ENCODE data around the gene CASQ2. TPM values are rescaled to one million over a fixed set of nuclear protein-coding genes. Genes with fewer than 3 reads are reported as not detected.

The CASQ2 gene
- total and polyA plus RNA-seq, 2 of the 13 experiments (the other 11 are each of a cell fraction or from before 2014, with no cell fraction given), result not detected

GRCh38 chr1:115677182-115677555, 91.3 kb downstream of the CASQ2 start (continued):
- TF ChIP-seq ZNF232 (CRISPR knock-in tag; IDR thresholded peaks at IDR 0.05; ENCODE audit: borderline replicate concordance) (no peak), ZNF225 (CRISPR knock-in tag; IDR thresholded peaks at IDR 0.05) (no peak)

GRCh38 chr1:115676498-115677181, 91.9 kb downstream of the CASQ2 start:
- Histone ChIP-seq H2AFZ (ENCODE audit: low read length) (no peak overlapping the region), H3K79me2 (ENCODE audit: insufficient read depth, low read length) (no peaks in the 10 kb centered on the region), H3K4me2 (ENCODE audit: low read depth, low read length) (no peak overlapping the region), H3K27ac (ENCODE audit: extremely low read length, insufficient read depth, low read length) (no peak overlapping the region), H3K4me3 (replicated peaks in 1 of 3; ENCODE audit: insufficient read depth in 1 of 3, low read depth in 2 of 3, low read length in 3 of 3) (no peak overlapping the region), H3K4me1 (ENCODE audit: insufficient read depth, low read length) (0 out of 2 replicates have a peak, but pooled peaks cover 1% of the 10 kb centered on the region), H3K9ac (ENCODE audit: insufficient read depth, low read depth, low read length) (no peak overlapping the region), H3K36me3 (replicated peaks in 1 of 2; ENCODE audit: control insufficient read depth in 1 of 2, insufficient read depth in 2 of 2, low read length in 2 of 2) (peaks cover 0 to 8% of the 10 kb centered on the region in 2 experiments; a peak in 3 of 5 replicates), H4K20me1 (ENCODE audit: insufficient read depth, low read length) (no peaks in the 10 kb centered on the region), H3K27me3 (ENCODE audit: control insufficient read depth in 1 of 2, insufficient read depth in 2 of 2, low read length in 2 of 2) (no peaks in the 10 kb centered on the region), H3K9me3 (ENCODE audit: low read length) (no peaks in the 10 kb centered on the region)
- DNase-seq (ENCODE audit: low spot score) (no peak), FAIRE-seq (no peak), ATAC-seq (no peak; the same call in 2 of the 3 replicates)
- POLR2A ChIA-PET, result no interaction called here
- CTCF ChIA-PET (ENCODE audit: low intra/inter-chr PET ratio, low total read pairs), result no interaction called here
- intact Hi-C loops (cut with micrococcal nuclease; ENCODE audit: unreplicated experiment) (no loop called here), in situ Hi-C loops (cut with HindIII; ENCODE audit: extremely low pct_ligation_motif_present, low pct_unique_long_range_greater_than_20kb) (no loop called here)
- WGBS (ENCODE audit: low lambda C conversion rate), result 98% methylated on average over 7 of the region's 7 CpGs
- no TSS peak for BruUV-seq (replicated peaks)
- no peak for TF ChIP-seq ZBTB1 (CRISPR knock-in tag; IDR thresholded peaks at IDR 0.05; ENCODE audit: borderline replicate concordance)
- no peak for TF ChIP-seq ZMAT3 (CRISPR knock-in tag; conservative IDR thresholded peaks at IDR 0.05)
- TF ChIP-seq EP300 (IDR thresholded peaks at IDR 0.05; ENCODE audit: low read depth in 2 of 2, low read length in 2 of 2), result no peak
- no peak for TF ChIP-seq EP300 (CRISPR knock-in tag; IDR thresholded peaks at IDR 0.05; ENCODE audit: borderline replicate concordance)
- no peak for TF ChIP-seq CEBPB (IDR thresholded peaks at IDR 0.05; ENCODE audit: borderline replicate concordance, low read depth, low read length)
- TF ChIP-seq ZNF746 (CRISPR knock-in tag; IDR thresholded peaks at IDR 0.05), result no peak
- no peak for TF ChIP-seq ZNF10 (CRISPR knock-in tag; IDR thresholded peaks at IDR 0.05; ENCODE audit: borderline replicate concordance, low read depth)
- TF ChIP-seq GATAD1 (CRISPR knock-in tag; IDR thresholded peaks at IDR 0.05), result no peak
- no peak for TF ChIP-seq ZNF296 (CRISPR knock-in tag; conservative IDR thresholded peaks at IDR 0.05)
- TF ChIP-seq MTA1 (CRISPR knock-in tag; IDR thresholded peaks at IDR 0.05; ENCODE audit: borderline replicate concordance), result no peak
- no peak for TF ChIP-seq REST (IDR thresholded peaks at IDR 0.05; ENCODE audit: borderline replicate concordance in 1 of 2, low read depth in 1 of 2, low read length in 2 of 2)
- no peak for TF ChIP-seq BATF2 (CRISPR knock-in tag; IDR thresholded peaks at IDR 0.05)
- no peak for TF ChIP-seq ZBTB46 (CRISPR knock-in tag; IDR thresholded peaks at IDR 0.05; ENCODE audit: borderline replicate concordance)
